GM18909 (cell line): ENCODE results near the gene BRME1.
"Not testable (repeated sequence)": the region's sequence is repeated elsewhere in the genome, so short reads cannot be mapped to it uniquely, and the experiment has no call there.

ENCODE experiments used
- ATAC-seq: cut with Tn5 transposase; IDR thresholded peaks from one replicate; pipeline ENCODE4 v1.9.1; 2021; ENCODE audit warnings: mild to moderate bottlenecking; ENCODE audit not compliant: unreplicated experiment, poor library complexity

The BRME1 gene

GRCh38 chr19:13929340-13929739, 23.4 kb upstream of the BRME1 start:
- ATAC-seq, result no peak

- ATAC-seq, result no peak
These were observed 20.8 kb upstream of the BRME1 start for GRCh38 chr19:13926715-13927114.

GRCh38 chr19:13926010-13926409, 20.1 kb upstream of the BRME1 start:
- ATAC-seq, result no peak

- ATAC-seq, result no peak
These were observed 17.5 kb upstream of the BRME1 start for GRCh38 chr19:13923194-13923987.

GRCh38 chr19:13922118-13922517, 16.2 kb upstream of the BRME1 start:
- not testable (repeated sequence) for ATAC-seq

GRCh38 chr19:13920940-13921747, 15.2 kb upstream of the BRME1 start:
- no peak for ATAC-seq

- no peak for ATAC-seq
These were observed 14.6 kb upstream of the BRME1 start for GRCh38 chr19:13920524-13920923.

- no peak for ATAC-seq
These were observed 13.0 kb upstream of the BRME1 start for GRCh38 chr19:13918726-13919411.

- no peak for ATAC-seq
These were observed 12.0 kb upstream of the BRME1 start for GRCh38 chr19:13917888-13918406.

- ATAC-seq, result no peak
These were observed 8.9 kb upstream of the BRME1 start for GRCh38 chr19:13914777-13915176.

GRCh38 chr19:13913352-13913751, 7.4 kb upstream of the BRME1 start:
- ATAC-seq, result no peak

GRCh38 chr19:13909430-13909829, 3.5 kb upstream of the BRME1 start:
- ATAC-seq, result no peak

- ATAC-seq, result no peak
These were observed 2.8 kb upstream of the BRME1 start for GRCh38 chr19:13908674-13909073.

- ATAC-seq, result no peak
These were observed 993 bp upstream of the BRME1 start for GRCh38 chr19:13906910-13907309.

- peak; percentile 14 for ATAC-seq
These were observed 596 bp upstream of the BRME1 start for GRCh38 chr19:13906521-13906904.

- no peak for ATAC-seq
These were observed 2.8 kb downstream of the BRME1 start for GRCh38 chr19:13902993-13903555.

- no peak for ATAC-seq
These were observed 5.9 kb downstream of the BRME1 start for GRCh38 chr19:13899912-13900584.

GRCh38 chr19:13899393-13899792, 6.5 kb downstream of the BRME1 start:
- ATAC-seq, result no peak

GRCh38 chr19:13896227-13896626, 9.7 kb downstream of the BRME1 start:
- ATAC-seq, result no peak

- no peak for ATAC-seq
These were observed 11.4 kb downstream of the BRME1 start for GRCh38 chr19:13894552-13894951.
